ENCODE results near the gene ATG16L2.

- TF ChIP-seq CTCF (IDR thresholded peaks at IDR 0.05) (no peak), EP300 (IDR thresholded peaks at IDR 0.05) (no peak), POLR2A (IDR thresholded peaks at IDR 0.05) (no peak), POLR2AphosphoS5 (IDR thresholded peaks at IDR 0.05) (no peak)
These were observed 6.4 kb downstream of the ATG16L2 start for GRCh38 chr11:72820439-72821139.

All from upper lobe of left lung (tissue), 4 donors.